Measurements from ENCODE around the gene RPL35A.

The RPL35A gene

GRCh38 chr3:197951392-197951990 lies 1.5 kb downstream of the RPL35A start:
- H3K9me3 Mint-ChIP-seq, result no peaks in the 10 kb centered on the region
- peak overlapping the region; percentile 99 for H3K27ac Mint-ChIP-seq
- TF ChIP-seq, protein P1, sequence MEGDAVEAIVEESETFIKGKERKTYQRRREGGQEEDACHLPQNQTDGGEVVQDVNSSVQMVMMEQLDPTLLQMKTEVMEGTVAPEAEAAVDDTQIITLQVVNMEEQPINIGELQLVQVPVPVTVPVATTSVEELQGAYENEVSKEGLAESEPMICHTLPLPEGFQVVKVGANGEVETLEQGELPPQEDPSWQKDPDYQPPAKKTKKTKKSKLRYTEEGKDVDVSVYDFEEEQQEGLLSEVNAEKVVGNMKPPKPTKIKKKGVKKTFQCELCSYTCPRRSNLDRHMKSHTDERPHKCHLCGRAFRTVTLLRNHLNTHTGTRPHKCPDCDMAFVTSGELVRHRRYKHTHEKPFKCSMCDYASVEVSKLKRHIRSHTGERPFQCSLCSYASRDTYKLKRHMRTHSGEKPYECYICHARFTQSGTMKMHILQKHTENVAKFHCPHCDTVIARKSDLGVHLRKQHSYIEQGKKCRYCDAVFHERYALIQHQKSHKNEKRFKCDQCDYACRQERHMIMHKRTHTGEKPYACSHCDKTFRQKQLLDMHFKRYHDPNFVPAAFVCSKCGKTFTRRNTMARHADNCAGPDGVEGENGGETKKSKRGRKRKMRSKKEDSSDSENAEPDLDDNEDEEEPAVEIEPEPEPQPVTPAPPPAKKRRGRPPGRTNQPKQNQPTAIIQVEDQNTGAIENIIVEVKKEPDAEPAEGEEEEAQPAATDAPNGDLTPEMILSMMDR (IDR thresholded peaks at IDR 0.05; ENCODE audit: unreplicated experiment in 3 of 3), result no peak
- H3K27me3 Mint-ChIP-seq (ENCODE audit: low read depth), result no peaks in the 10 kb centered on the region
- H3K4me3 Mint-ChIP-seq, result peak overlapping the region; percentile 97 to 98 (median 98)
- H3K36me3 Mint-ChIP-seq (ENCODE audit: low read depth), result peaks cover 50% of the 10 kb centered on the region
- H3K4me1 Mint-ChIP-seq, result peaks cover 23% of the 10 kb centered on the region

DNA sequence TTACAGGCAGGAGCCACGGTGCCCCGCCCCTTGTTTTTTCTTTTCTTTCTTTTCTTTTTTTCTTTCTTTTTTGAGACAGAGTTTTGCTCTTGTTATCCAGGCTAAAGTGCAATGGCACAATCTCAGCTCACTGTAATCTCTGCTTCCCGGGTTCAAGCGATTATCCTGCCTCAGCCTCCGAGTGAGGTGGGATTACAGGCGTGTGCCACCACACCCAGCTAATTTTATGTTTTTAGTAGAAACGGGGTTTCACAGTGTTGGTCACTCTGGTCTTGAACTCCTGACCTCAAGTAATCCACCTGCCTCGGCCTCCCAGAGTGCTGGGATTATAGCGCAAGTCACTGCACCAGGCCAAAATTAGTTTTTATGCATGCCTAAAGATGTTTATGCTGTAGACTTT lies 2.5 kb downstream of the RPL35A start:
- Mint-ChIP-seq H3K4me3 (peak overlapping the region; percentile 67 to 97 (median 73)), H3K27ac (no peak overlapping the region), H3K4me1 (peaks cover 24% of the 10 kb centered on the region), H3K36me3 (ENCODE audit: low read depth) (peaks cover 60% of the 10 kb centered on the region), H3K27me3 (ENCODE audit: low read depth) (no peaks in the 10 kb centered on the region), H3K9me3 (no peaks in the 10 kb centered on the region)
- TF ChIP-seq, protein P1 (IDR thresholded peaks at IDR 0.05; ENCODE audit: unreplicated experiment in 3 of 3), result no peak

DNA sequence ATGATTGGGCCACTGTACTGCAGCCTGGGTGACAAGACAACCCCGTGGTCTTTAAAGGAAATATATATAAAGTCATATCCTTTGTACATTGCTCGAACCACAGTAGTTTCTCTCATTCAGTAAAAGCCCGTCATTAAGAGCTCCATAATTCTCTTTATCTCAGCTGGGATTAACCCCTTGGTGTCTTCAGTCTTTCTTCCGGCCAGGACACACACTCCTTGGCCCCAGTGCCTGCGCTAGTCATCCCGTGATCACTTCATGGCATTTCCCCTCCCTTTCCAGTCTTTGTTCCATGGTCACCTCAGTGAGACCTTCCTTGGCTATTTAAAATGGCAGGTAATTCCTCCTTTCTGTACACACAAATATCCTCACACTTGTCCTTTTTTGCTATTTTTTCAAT lies 3.3 kb downstream of the RPL35A start:
- Mint-ChIP-seq H3K4me1 (peaks cover 29% of the 10 kb centered on the region), H3K9me3 (no peaks in the 10 kb centered on the region), H3K4me3 (peak overlapping the region; percentile 64 to 76 (median 75)), H3K27me3 (ENCODE audit: low read depth) (no peaks in the 10 kb centered on the region), H3K27ac (peak overlapping the region in 2 of 3 experiments; percentile 21 to 75), H3K36me3 (ENCODE audit: low read depth) (peaks cover 62% of the 10 kb centered on the region)
- TF ChIP-seq, protein P1 (IDR thresholded peaks at IDR 0.05; ENCODE audit: unreplicated experiment in 3 of 3), result no peak

DNA sequence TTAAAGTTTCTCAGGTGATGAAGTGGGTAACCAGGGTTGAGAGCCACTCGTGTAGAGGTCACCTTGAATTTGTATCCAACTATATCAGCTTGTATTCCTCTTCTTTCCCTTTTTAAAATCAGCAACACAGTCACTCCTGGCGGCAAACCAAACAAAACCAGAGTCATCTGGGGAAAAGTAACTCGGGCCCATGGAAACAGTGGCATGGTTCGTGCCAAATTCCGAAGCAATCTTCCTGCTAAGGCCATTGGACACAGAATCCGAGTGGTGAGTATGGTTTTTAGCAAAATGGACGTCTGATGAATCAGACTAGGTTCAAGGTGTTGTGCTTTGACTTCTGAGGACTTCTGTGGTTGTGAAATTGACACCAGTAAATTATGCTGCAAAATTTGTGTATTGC lies 3.9 kb downstream of the RPL35A start:
- H3K4me1 Mint-ChIP-seq, result peaks cover 32% of the 10 kb centered on the region
- no peaks in the 10 kb centered on the region for H3K9me3 Mint-ChIP-seq
- H3K27ac Mint-ChIP-seq, result peak overlapping the region in 2 of 3 experiments; percentile 21 to 75
- H3K4me3 Mint-ChIP-seq, result peak overlapping the region; percentile 64 to 76 (median 75)
- peaks cover 62% of the 10 kb centered on the region for H3K36me3 Mint-ChIP-seq (ENCODE audit: low read depth)
- H3K27me3 Mint-ChIP-seq (ENCODE audit: low read depth), result no peaks in the 10 kb centered on the region
- TF ChIP-seq, protein P1 (IDR thresholded peaks at IDR 0.05; ENCODE audit: unreplicated experiment in 3 of 3), result no peak

GRCh38 chr3:197955892-197956477 lies 6.0 kb downstream of the RPL35A start:
- Mint-ChIP-seq H3K27me3 (ENCODE audit: low read depth) (no peaks in the 10 kb centered on the region), H3K9me3 (no peaks in the 10 kb centered on the region), H3K4me3 (peak overlapping the region in 1 of 3 experiments; percentile 52), H3K27ac (no peak overlapping the region), H3K4me1 (peaks cover 38% of the 10 kb centered on the region), H3K36me3 (ENCODE audit: low read depth) (peaks cover 58% of the 10 kb centered on the region)
- TF ChIP-seq, protein P1 (IDR thresholded peaks at IDR 0.05; ENCODE audit: unreplicated experiment in 3 of 3), result no peak

- Mint-ChIP-seq H3K27ac (peak overlapping the region in 2 of 3 experiments; percentile 12 to 14), H3K27me3 (ENCODE audit: low read depth) (no peaks in the 10 kb centered on the region), H3K4me1 (peaks cover 41% of the 10 kb centered on the region), H3K9me3 (no peaks in the 10 kb centered on the region), H3K4me3 (peak overlapping the region in 2 of 3 experiments; percentile 4 to 45), H3K36me3 (ENCODE audit: low read depth) (peaks cover 55% of the 10 kb centered on the region)
- TF ChIP-seq, protein P1 (IDR thresholded peaks at IDR 0.05; ENCODE audit: unreplicated experiment in 3 of 3), result no peak
Measured at GRCh38 chr3:197956626-197956988, 6.6 kb downstream of the RPL35A start.
